Measurements from ENCODE around the gene HCN3.
"Not testable (repeated sequence)": the region's sequence is repeated elsewhere in the genome, so short reads cannot be mapped to it uniquely, and the experiment has no call there.

Gene HCN3

DNA sequence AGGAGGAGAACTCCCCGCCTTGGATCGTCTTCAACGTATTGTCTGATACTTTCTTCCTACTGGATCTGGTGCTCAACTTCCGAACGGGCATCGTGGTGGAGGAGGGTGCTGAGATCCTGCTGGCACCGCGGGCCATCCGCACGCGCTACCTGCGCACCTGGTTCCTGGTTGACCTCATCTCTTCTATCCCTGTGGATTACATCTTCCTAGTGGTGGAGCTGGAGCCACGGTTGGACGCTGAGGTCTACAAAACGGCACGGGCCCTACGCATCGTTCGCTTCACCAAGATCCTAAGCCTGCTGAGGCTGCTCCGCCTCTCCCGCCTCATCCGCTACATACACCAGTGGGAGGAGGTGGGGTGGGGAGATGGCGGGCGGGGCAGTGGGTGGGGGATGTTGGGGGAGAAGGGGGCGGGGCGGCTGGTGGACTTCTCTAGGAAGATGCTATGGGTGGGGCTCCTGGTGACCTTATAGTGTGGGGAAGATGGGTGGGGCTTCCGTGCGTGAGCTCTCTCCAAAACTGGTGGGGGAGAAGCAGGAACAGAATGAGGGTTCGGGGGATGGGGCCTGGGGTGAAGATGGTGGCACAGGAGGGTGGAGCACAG lies 5.3 kb downstream of the HCN3 start:
- in situ Hi-C loops (cut with MboI; ENCODE audit: low sequenced_read_pairs), result no loop called here

DNA sequence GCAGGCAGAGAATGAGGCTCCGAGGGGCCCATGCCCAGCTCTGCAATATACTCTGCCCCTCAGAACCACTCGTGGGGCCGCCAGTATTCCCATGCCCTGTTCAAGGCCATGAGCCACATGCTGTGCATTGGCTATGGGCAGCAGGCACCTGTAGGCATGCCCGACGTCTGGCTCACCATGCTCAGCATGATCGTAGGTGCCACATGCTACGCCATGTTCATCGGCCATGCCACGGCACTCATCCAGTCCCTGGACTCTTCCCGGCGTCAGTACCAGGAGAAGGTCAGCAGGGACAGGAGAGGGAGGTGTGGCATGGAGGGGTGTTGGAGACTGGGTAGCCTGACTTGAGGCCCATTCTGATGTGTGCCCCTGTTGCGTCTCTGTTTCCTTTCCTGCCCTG lies 7.2 kb downstream of the HCN3 start:
- in situ Hi-C loops (cut with MboI; ENCODE audit: low sequenced_read_pairs), result no loop called here

DNA sequence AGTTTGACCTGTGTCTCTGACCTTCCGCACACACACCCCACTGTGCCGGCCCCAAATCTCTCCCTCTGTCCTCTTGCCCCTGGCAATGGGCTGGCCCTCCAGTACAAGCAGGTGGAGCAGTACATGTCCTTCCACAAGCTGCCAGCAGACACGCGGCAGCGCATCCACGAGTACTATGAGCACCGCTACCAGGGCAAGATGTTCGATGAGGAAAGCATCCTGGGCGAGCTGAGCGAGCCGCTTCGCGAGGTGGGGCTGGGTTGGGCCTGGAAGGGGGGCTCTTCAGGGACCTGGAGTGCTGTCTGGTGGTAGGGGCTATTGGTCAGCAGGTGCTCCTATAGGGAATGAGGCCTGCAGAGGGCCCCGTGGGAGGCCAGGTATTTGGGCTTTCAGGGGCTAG lies 7.8 kb downstream of the HCN3 start:
- in situ Hi-C loops (cut with MboI; ENCODE audit: low sequenced_read_pairs), result no loop called here

DNA sequence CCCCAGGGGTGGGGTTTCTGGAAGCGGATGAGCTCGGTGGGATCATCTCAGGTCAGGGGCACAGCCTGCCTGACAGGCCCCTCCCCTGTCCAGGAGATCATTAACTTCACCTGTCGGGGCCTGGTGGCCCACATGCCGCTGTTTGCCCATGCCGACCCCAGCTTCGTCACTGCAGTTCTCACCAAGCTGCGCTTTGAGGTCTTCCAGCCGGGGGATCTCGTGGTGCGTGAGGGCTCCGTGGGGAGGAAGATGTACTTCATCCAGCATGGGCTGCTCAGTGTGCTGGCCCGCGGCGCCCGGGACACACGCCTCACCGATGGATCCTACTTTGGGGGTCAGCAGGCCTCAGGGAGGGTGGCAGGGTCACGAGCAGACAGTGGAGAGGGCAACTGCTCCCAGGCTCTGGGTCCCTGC lies 8.4 kb downstream of the HCN3 start:
- in situ Hi-C loops (cut with MboI; ENCODE audit: low sequenced_read_pairs), result no loop called here

DNA sequence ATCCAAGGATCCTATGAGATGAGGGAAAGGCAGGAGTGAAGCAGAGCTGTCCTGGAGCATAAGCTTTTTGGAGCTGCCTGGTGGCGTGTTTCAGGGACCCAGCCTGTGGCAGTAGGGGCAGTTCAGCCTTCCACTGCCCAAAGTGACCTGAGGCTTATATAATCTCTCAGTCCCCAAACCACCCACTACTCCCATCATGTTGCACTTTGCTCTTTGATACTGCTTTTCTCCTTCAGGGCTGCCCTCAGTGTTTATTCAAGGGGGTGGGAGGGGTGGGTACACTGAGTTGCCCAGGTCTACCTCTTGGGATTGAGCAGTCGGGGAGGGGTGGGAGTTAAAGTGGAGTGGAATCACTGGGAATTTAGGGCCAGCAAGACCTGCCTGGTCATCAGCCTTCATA lies 9.3 kb downstream of the HCN3 start:
- in situ Hi-C loops (cut with MboI; ENCODE audit: low sequenced_read_pairs), result no loop called here

DNA sequence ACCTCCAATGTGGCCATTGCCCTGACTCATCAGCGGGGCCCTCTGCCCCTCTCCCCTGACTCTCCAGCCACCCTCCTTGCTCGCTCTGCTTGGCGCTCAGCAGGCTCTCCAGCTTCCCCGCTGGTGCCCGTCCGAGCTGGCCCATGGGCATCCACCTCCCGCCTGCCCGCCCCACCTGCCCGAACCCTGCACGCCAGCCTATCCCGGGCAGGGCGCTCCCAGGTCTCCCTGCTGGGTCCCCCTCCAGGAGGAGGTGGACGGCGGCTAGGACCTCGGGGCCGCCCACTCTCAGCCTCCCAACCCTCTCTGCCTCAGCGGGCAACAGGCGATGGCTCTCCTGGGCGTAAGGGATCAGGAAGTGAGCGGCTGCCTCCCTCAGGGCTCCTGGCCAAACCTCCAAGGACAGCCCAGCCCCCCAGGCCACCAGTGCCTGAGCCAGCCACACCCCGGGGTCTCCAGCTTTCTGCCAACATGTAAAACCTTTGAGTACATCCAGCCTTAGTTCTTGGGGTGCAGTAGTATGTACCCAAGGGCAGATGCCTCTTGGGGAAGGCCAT lies 10.8 kb downstream of the HCN3 start:
- in situ Hi-C loops (cut with MboI; ENCODE audit: low sequenced_read_pairs), result no loop called here

DNA sequence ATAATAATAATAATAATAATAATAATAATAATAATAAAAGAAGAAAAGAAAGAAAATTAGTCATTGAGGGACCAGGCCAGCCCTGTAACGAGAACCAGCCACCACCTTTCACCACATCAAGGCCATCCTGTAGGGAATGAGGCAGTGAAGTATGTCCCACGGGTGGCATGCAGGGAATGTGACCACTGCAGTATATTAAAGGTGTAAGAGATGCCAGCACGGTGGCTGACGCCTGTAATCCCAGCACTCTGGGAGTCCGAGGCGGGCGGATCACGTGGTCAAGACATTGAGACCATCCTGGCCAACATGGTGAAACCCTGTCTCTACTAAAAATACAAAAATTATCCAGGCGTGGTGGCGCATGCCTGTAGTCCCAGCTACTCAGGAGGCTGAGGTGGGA lies 13.7 kb downstream of the HCN3 start:
- in situ Hi-C loops (cut with MboI; ENCODE audit: low sequenced_read_pairs), result not testable (repeated sequence)

DNA sequence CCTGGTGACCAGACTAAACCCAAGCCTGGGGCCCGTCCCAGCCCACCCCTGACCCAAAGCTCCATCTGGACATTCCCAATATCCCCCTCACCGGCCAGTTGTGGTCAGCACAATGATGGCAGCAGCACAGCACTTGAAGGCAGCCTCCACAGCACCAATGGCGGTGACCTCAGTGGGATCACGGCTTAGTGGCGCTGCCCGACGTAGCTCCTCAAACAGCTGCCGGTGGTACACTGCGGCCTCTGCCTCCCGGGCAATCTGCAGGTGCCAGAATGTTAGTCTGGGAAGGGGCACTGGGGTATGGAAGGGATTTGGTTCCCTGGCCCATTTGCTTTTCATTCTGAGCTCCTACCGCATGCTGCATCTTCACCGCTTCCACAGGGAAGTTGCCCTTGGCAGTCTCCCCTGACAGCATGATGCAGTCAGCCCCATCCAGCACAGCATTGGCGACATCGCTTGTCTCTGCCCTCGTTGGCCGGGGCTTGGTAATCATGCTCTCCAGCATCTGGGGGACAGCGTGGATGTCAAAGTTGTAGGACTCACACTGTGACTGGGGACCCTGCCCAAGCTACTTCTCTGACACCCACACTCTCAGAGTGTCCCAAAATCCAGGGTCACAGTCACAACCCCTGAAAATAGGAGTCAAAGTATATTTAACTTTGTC lies 16.0 kb downstream of the HCN3 start:
- in situ Hi-C loops (cut with MboI; ENCODE audit: low sequenced_read_pairs), result no loop called here

DNA sequence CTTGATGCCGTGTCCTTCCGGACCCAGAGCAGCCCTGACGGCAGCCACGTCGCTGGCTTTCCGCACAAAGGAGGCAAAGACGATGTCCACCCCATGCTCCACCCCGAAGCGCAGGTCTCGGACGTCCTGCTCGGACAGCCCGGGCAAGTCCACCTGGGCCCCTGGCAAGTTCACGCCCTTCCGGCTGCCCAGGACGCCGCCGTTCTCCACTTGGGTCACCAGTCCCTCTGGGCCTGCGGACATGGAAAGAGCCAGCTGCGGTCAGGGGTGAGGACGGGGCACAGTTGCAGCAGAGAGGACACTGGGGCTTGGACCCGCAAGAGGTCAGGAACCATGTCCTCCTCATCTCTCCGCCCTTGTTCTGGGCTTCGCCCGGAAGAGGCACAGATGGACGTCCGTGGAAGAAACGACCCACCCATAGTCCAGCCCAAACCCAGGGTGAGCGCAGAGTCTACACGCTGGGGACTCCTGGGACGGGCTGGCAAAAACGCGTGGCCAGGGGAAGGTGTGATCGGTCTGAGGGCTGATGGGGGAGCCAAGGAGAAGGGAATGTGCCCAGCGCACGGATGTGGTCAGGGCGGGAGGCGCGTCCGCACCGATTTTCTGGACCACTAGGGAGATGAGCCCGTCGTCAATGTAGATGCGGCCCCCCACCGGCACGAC lies 17.4 kb downstream of the HCN3 start:
- in situ Hi-C loops (cut with MboI; ENCODE audit: low sequenced_read_pairs), result no loop called here

DNA sequence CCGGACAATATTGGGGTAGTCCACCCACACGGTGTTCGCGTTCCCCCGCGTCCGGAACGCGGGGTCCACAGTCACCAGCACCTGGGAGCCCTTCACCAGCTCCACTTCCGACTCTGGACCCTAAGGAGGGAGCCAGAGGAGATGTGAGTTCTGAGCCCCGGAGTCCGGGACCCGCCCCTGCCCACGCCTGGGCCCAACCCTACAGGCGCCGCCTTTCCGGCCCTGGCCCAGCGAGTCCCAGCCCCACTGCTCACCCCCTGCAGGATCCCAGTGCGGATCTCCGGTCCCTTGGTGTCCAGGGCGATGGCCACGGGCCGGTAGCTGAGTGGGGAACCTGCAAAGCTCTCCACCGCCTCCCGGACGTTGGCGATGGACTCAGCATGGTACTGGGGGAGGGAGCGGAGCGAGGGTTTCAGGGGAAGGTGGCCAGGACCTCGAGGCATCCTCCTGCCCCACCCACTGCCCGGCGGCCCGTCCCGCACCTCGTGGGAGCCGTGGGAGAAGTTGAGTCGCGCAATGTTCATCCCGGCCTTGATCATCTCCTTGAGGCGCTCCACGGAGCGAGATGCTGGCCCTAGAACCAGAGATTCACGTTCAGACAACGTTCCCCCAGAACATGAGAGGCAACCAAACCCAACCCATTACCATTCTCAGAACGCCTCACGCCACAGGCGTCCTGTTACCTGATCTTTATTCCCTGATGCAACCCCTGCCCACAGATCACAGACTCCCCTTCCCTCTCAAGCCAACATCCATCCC lies 18.1 kb downstream of the HCN3 start:
- in situ Hi-C loops (cut with MboI; ENCODE audit: low sequenced_read_pairs), result no loop called here

DNA sequence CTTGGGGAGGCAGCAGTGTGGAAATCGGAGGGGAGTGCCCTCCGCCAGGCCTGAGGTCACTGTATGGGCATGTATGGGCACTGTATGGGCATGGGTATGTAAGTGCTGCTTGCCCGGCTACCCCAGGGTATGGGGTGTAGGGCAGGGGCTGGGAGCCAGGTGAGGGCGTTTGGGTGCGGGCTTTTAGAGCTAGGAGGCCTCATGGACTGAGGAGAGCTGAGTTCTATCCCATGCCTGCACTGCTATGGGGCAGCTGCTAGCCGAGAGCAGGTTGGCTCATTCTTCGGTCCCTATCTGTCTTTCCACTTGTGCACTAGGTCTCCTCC lies 18.6 kb downstream of the HCN3 start:
- in situ Hi-C loops (cut with MboI; ENCODE audit: low sequenced_read_pairs), result no loop called here

DNA sequence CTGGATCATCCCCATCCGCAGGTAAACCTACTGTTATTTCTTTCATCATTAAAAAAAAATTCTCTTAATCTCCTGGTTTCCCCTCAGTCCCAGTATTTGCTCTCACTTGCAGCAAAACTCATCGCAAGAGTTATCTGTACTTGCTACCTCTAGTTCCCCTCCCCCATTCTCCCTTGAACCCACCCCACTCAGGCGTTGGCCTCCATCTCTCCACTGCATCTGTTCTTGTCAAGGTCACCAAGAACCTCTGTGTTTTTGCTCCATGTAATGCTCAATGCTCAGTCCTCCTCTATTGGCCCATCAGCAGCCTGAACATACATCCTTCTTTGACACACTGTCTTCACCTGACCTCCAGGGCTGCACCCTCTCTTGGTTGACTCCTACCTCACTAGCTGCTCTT lies 19.4 kb downstream of the HCN3 start:
- in situ Hi-C loops (cut with MboI; ENCODE audit: low sequenced_read_pairs), result no loop called here

DNA sequence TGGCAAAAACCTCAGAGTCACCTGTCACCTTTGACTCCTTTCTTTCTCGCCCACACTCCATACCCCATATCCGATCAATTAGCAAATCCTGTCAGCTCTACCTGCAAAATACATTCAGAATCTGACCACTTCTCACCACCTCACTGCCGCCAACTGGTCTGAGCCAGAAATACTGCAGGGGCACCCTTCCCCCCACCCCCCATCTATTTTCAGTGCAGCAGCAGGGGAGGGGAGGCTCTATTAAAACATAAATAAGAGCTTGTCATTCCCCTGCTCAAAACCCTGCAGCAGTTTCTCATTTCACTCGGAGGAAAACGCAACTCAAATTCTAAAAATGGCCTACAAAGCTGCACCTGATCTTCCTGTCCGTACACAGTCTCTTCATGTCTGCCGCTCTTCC lies 20.1 kb downstream of the HCN3 start:
- in situ Hi-C loops (cut with MboI; ENCODE audit: low sequenced_read_pairs), result no loop called here

DNA sequence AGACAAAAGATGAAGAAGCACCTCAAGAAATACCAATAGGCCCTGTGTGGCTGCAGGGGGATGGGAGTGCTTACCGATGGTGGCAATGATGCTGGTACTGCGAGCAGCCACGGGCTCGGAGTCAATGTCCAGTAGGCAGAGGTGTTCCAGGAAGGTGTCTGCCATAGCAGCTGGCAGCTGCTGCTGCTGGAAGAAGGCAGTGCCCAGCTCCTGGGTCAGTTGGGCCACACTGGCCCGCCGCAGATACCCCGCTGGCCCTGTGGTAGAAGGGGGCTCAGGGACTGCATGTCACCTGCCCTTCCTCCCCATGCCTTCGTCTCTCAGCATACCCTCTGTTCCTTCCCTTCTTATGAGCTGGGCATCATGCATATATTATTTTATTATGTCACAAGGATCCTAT lies 22.8 kb downstream of the HCN3 start:
- in situ Hi-C loops (cut with MboI; ENCODE audit: low sequenced_read_pairs), result no loop called here

DNA sequence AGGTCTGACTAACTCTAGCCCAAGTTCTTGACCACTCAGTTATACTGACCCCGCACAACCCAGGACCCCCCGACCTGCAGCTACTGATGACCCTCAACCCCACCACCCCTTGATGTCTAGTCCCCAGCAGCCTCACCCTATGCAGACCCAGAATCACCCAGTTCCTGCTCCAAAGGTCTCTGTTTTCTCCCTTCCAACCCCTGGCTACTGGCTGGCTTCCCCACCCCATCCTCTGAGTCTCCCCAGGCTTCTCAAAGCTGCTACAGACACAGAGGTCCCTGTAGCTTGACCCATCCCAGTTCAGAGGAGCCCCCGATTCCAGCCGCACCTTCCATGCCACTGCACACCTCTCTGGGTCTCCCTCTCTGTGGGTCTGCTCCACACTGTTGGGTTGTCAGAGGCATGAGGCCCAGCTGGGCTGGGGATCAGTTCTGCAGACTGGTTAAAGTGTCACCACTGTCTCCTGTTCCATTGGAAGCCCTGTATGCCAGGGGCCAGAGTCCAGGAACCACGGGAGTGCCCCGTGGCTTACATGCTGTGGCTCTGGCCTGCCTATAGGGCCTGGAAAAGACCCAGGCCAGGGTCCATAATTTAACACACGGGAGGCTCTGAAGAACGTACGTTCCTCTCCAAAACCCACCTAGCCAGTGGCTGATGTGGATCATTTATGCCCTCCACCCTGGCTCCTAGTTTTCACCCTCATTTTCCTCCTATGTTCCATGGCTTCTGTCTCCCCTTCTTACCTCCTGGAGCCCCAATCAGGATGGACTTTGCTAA lies 23.5 kb downstream of the HCN3 start:
- in situ Hi-C loops (cut with MboI; ENCODE audit: low sequenced_read_pairs), result no loop called here

DNA sequence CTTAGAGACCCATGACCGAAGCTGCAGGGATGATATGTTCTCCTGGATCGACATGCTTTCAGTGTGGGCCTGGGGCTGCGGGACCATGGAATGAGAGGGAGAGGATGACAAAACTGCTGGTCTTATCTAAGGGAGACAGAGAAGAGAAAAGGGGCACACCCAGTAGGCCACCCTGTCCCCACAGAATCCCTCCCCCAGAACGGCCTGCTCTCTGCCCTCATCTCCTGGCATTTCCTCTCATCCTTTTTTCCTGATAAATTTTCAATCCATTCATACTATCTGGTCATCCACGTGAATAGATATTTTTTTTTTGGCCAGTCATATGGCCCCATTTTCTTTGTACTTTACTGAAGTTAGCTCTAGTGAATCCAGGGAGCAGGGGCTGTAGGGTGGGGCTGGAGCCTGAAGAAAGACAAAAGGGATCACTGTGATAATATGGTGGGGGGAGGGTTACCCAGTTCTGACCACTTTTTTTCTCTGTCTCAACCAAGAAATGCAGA lies 24.1 kb downstream of the HCN3 start, which contains the start of gene PKLR:
Gene PKLR, minus strand, starts transcription at position 97 of the 500 bp plus-strand sequence. Its CDS starts 43 bp downstream, at position 54.
- in situ Hi-C loops (cut with MboI; ENCODE audit: low sequenced_read_pairs), result no loop called here

DNA sequence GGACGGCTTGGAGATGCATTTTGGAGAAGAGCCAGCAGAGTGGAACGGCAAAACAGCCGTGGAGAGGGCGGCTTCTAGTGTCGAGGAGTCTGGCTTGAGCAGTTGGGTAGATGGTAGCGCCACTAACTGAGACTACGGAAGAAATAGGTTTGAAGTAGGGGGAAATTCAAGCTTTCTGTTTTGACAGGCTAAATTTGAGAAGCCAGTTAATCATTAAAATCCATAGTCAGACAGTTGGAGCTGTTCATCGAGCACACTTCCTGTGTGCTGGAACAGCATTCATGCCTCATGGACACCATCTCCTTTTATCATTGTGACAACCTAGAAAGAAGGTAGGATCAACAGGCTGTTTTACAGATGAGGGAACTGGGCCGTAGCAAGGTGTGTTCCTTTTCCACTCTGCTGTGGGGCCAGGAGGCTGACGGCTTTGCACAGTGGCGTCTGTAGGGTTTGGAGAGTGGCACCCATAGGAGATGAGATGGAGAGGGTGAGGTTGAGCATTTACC lies 27.3 kb downstream of the HCN3 start:
- in situ Hi-C loops (cut with MboI; ENCODE audit: low sequenced_read_pairs), result no loop called here

DNA sequence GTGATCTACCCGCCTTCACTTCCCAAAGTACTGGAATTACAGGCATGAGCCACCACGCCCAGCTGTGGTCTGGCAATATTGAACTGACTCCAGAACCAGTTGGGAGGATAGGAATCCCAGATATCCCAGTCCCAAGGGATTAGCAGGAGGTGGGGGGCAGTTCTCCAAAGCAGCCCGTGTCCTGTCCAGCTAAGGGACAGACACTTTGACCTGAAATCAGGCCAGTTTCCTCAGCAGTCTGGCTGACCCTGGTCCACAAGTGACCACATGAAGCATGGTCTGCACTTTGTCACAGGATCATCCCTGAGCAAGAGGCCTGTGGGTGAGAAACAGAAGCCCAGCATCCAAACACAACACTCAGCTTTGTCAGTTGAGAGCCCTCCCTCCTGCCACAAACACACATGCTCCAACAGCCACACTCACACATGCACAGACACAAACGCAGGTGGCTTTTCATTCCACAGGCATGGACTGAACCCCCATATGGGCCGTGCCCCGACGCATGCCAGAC lies 28.7 kb downstream of the HCN3 start:
- in situ Hi-C loops (cut with MboI; ENCODE audit: low sequenced_read_pairs), result no loop called here

DNA sequence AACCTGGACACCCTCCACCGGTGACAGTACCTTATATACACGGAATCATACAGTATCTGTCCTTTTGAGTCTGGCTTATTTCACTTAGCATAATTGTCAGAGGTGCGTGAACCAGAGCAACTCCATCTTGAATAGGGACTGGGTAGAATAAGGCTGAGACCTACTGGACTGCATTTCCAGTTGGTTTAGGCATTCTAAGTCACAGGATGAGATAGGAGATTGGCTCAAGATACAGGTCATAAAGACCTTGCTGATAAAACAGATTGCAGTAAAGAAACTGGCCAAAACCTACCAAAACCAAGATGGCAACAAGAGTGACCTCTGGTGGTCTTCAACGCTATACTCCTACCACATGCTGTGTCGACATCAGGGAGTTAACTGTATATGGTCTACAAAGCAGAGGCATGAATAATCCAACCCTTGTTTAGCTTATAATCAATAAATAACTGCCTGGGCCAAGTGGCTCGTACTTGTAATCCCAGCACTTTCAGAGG lies 30.0 kb downstream of the HCN3 start:
- in situ Hi-C loops (cut with MboI; ENCODE audit: low sequenced_read_pairs), result no loop called here
